Epidermal melanocyte (primary cell): ENCODE measurements around the gene BPI.
"Not testable (repeated sequence)": the region's sequence is repeated elsewhere in the genome, so short reads cannot be mapped to it uniquely, and the experiment has no call there.

Experiments used
- DNase-seq: peaks from one replicate; pipeline ENCODE4 v3.0.0; 2011; ENCODE audit warnings: low spot score; ENCODE audit not compliant: insufficient read length

Gene BPI

GRCh38 chr20:38277691-38278090 is 26.3 kb upstream of the BPI start:
- no peak for DNase-seq

GRCh38 chr20:38278131-38278530 is 25.8 kb upstream of the BPI start:
- DNase-seq = no peak

- DNase-seq = no peak
These were observed 25.2 kb upstream of the BPI start for GRCh38 chr20:38278763-38279162.

GRCh38 chr20:38281176-38281915 is 22.6 kb upstream of the BPI start:
- DNase-seq = not testable (repeated sequence)

GRCh38 chr20:38283236-38283635 is 20.7 kb upstream of the BPI start:
- no peak for DNase-seq

GRCh38 chr20:38284066-38284650 is 19.8 kb upstream of the BPI start:
- not testable (repeated sequence) for DNase-seq

- DNase-seq = no peak
These were observed 19.0 kb upstream of the BPI start for GRCh38 chr20:38284893-38285444.

GRCh38 chr20:38286586-38287531 is 17.1 kb upstream of the BPI start:
- DNase-seq = peak; percentile 38

GRCh38 chr20:38290829-38291814 is 12.8 kb upstream of the BPI start:
- no peak for DNase-seq

GRCh38 chr20:38291966-38292365 is 12.0 kb upstream of the BPI start:
- DNase-seq = no peak

GRCh38 chr20:38293491-38294065 is 10.4 kb upstream of the BPI start:
- DNase-seq = no peak

- no peak for DNase-seq
These were observed 9.8 kb upstream of the BPI start for GRCh38 chr20:38294076-38294591.

- DNase-seq = no peak
These were observed 8.1 kb upstream of the BPI start for GRCh38 chr20:38295811-38296210.

GRCh38 chr20:38296433-38296832 is 7.5 kb upstream of the BPI start:
- DNase-seq = no peak

GRCh38 chr20:38297916-38298674 is 5.9 kb upstream of the BPI start:
- no peak for DNase-seq

GRCh38 chr20:38298768-38299288 is 5.1 kb upstream of the BPI start:
- DNase-seq = no peak

GRCh38 chr20:38299963-38300362 is 4.0 kb upstream of the BPI start:
- DNase-seq = no peak

GRCh38 chr20:38300438-38300837 is 3.5 kb upstream of the BPI start:
- no peak for DNase-seq

- DNase-seq = no peak
These were observed 2.6 kb upstream of the BPI start for GRCh38 chr20:38301309-38301708.
